ENCODE measurements around the gene PRL. TPM values are rescaled to one million over a fixed set of nuclear protein-coding genes. Genes with fewer than 3 reads are reported as not detected.

PRL gene
- total and polyA plus RNA-seq, 2 of the 8 experiments (the other 6 are each of a cell fraction or from before 2014, with no cell fraction given), result not detected

DNA sequence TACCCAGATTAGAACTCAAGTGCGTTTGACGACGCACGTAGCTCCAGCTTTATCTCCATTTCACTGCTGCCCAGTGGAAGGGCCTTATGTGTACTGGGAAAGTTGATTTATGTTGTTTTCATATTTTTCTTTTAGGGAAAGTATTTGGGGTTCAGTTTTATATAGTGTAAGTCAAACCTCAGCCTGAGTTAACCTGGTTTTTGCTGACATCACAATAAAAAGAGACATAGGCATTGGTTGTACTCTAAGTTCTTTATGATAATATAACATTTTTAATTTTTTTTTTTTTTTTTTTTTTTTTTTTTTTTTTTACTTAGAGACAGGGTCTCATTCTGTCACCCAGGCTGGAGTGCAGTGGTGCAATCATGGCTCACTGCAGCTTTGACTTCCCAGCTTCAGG lies 34.1 kb upstream of the PRL start:
- ChIA-PET POLR2A (ENCODE audit: partially characterized antibody) (no interaction called here), CTCF (ENCODE audit: partially characterized antibody) (no interaction called here)

More for the DNA sequence above, 34.1 kb upstream of the PRL start:
- no peak overlapping the region for H4K8ac ChIP-seq (ENCODE audit: extremely low read depth, insufficient read depth, low read length)
- TF ChIP-seq MAFK (IDR thresholded peaks at IDR 0.05; ENCODE audit: low read depth, low read length) (peak; percentile 29; the same call in 1 of the 2 replicates), HDAC6 (IDR thresholded peaks at IDR 0.05; ENCODE audit: low read depth, low read length) (no peak)
- no peak overlapping the region for H3K56ac ChIP-seq (replicated peaks; ENCODE audit: insufficient read length, low read depth, low read length)
- no peaks in the 10 kb centered on the region for H4K20me1 ChIP-seq (replicated peaks in 1 of 2; ENCODE audit: control insufficient read depth in 1 of 2, insufficient read depth in 2 of 2, low read length in 2 of 2)
- FAIRE-seq (no peak), DNase-seq (ENCODE audit: low read depth in 1 of 2, low spot score in 2 of 2) (no peak)
- H3K4me1 ChIP-seq (replicated peaks in 1 of 4; ENCODE audit: control insufficient read depth in 3 of 4, insufficient read depth in 4 of 4, low read length in 3 of 4), result no peaks in the 10 kb centered on the region
- no peak overlapping the region for H3K4me2 ChIP-seq (ENCODE audit: insufficient read depth in 1 of 2, low read depth in 2 of 2, low read length in 2 of 2)
- no peak overlapping the region for H3K4ac ChIP-seq (replicated peaks; ENCODE audit: insufficient read length, low read depth, low read length)
- no peak overlapping the region for H2AFZ ChIP-seq (ENCODE audit: low read length)
- no peaks in the 10 kb centered on the region for H3K79me1 ChIP-seq (ENCODE audit: low read depth, low read length)
- H2BK5ac ChIP-seq (ENCODE audit: low read depth, low read length), result no peak overlapping the region
- H3K18ac ChIP-seq (ENCODE audit: extremely low read depth, low read length), result no peak overlapping the region
- no peak overlapping the region for H3K4me3 ChIP-seq (ENCODE audit: extremely low read depth in 1 of 4, insufficient read depth in 2 of 4, low read depth in 3 of 4, low read length in 4 of 4)
- no peaks in the 10 kb centered on the region for H3K79me2 ChIP-seq (ENCODE audit: control insufficient read depth in 1 of 2, insufficient read depth in 2 of 2, low read length in 2 of 2)
- no peak overlapping the region for H2BK12ac ChIP-seq (ENCODE audit: low read depth, low read length)
- no peak overlapping the region for H3K9ac ChIP-seq (replicated peaks in 1 of 4; ENCODE audit: extremely low read depth in 1 of 4, low read depth in 3 of 4, low read length in 3 of 4)
- H2BK20ac ChIP-seq (ENCODE audit: low read length), result no peak overlapping the region
- no peaks in the 10 kb centered on the region for H3K27me3 ChIP-seq (replicated peaks in 1 of 4; ENCODE audit: control insufficient read depth in 3 of 4, extremely low read depth in 1 of 4, insufficient read depth in 3 of 4, low read length in 3 of 4)
- H2BK15ac ChIP-seq (ENCODE audit: low read length), result no peak overlapping the region
- H3K14ac ChIP-seq (ENCODE audit: insufficient read length), result no peak overlapping the region
- no peak overlapping the region for H4K91ac ChIP-seq (replicated peaks; ENCODE audit: insufficient read length, low read length)
- 99% methylated on average over 4 of the region's 4 CpGs; no CpG with 5 or more reads in 1 of the 2 experiments for WGBS, 2 experiments (ENCODE audit: extremely low coverage in 1 of 2, insufficient coverage in 1 of 2, insufficient read length in 1 of 2, insufficient replicate concordance in 2 of 2, low coverage in 1 of 2, low lambda C conversion rate in 2 of 2, missing lambda C conversion rate in 1 of 2)
- no peaks in the 10 kb centered on the region for H3K36me3 ChIP-seq (ENCODE audit: control insufficient read depth in 2 of 4, insufficient read depth in 4 of 4, low read length in 3 of 4)
- no peaks in the 10 kb centered on the region for H3K23me2 ChIP-seq (ENCODE audit: low read depth, low read length)
- H2BK120ac ChIP-seq (replicated peaks; ENCODE audit: low read depth, low read length), result no peak overlapping the region
- H3K23ac ChIP-seq (ENCODE audit: insufficient read length), result no peak overlapping the region
- no peak overlapping the region for H2AK5ac ChIP-seq (ENCODE audit: low read depth, low read length)
- no peak overlapping the region for H4K5ac ChIP-seq (ENCODE audit: insufficient read length, low read depth, low read length)
- no peak overlapping the region for H3K27ac ChIP-seq (ENCODE audit: low read depth, low read length)
- no peaks in the 10 kb centered on the region for H3K9me3 ChIP-seq (ENCODE audit: insufficient read depth in 2 of 2, low read depth in 1 of 2, low read length in 1 of 2)
